Karpas-422 (cell line): ENCODE results near the gene NOP56. TPM values are rescaled to one million over a fixed set of nuclear protein-coding genes. Genes with fewer than 3 reads are reported as not detected.

Experiments used
- DNase-seq: peaks from one replicate; pipeline ENCODE4 v3.0.0-alpha.2; 2015
- H2AFZ ChIP-seq: fragments of 200-600 bp; sonication (generic); 2 replicates; pipeline ENCODE4 v1.6.1; 2014; ENCODE audit warnings: antibody characterized with exemption, low read length, mixed read lengths
- H3K27ac ChIP-seq: fragments of 200-600 bp; sonication (generic); 2 replicates; pipeline ENCODE4 v1.5.1; 2014; ENCODE audit warnings: mild to moderate bottlenecking, low read length, moderate library complexity
- H3K27me3 ChIP-seq: fragments of 200-600 bp; sonication (generic); 2 replicates; pipeline ENCODE4 v1.6.1; 2014; ENCODE audit warnings: low read length, mixed read lengths
- H3K36me3 ChIP-seq: fragments of 200-600 bp; sonication (generic); 2 replicates; pipeline ENCODE4 v1.6.1; 2014; ENCODE audit warnings: low read length, mixed read lengths; ENCODE audit not compliant: insufficient read depth
- H3K4me1 ChIP-seq: fragments of 200-600 bp; sonication (generic); 2 replicates; pipeline ENCODE4 v1.6.1; 2014; ENCODE audit warnings: mild to moderate bottlenecking, low read length, mixed read lengths
- H3K4me2 ChIP-seq: fragments of 200-600 bp; sonication (generic); 2 replicates; pipeline ENCODE4 v1.6.1; 2014; ENCODE audit warnings: low read length, low read depth, mild to moderate bottlenecking; ENCODE audit not compliant: poor library complexity, severe bottlenecking
- H3K4me3 ChIP-seq: fragments of 200-600 bp; sonication (generic); 2 replicates; pipeline ENCODE4 v1.5.1; 2014; ENCODE audit warnings: mild to moderate bottlenecking, antibody characterized with exemption, low read length, mixed read lengths
- H3K79me2 ChIP-seq: fragments of 200-600 bp; sonication (generic); 2 replicates; pipeline ENCODE4 v1.6.1; 2014; ENCODE audit warnings: mild to moderate bottlenecking, low read length, mixed read lengths
- H3K9ac ChIP-seq: fragments of 200-600 bp; sonication (generic); 2 replicates; pipeline ENCODE4 v1.6.0; 2014; ENCODE audit warnings: low read length
- H3K9me2 ChIP-seq: fragments of 200-600 bp; sonication (generic), shearing (Covaris generic); replicated peaks from 2 replicates; pipeline ENCODE4 v1.6.0; 2014; ENCODE audit warnings: mild to moderate bottlenecking, low read length, moderate library complexity; ENCODE audit not compliant: insufficient read depth
- H3K9me3 ChIP-seq: fragments of 300-700, 200-600 bp; sonication (generic); 2 replicates; pipeline ENCODE4 v1.6.1; 2014; ENCODE audit warnings: low read length, mixed read lengths
- H4K20me1 ChIP-seq: fragments of 200-600 bp; sonication (generic); 2 replicates; pipeline ENCODE4 v1.6.1; 2014; ENCODE audit warnings: mild to moderate bottlenecking, antibody characterized with exemption, low read length, low read depth; ENCODE audit not compliant: insufficient read depth
- total RNA-seq: library from RNA; depleted of rRNA; stranded (reverse); fragments of >200 nt; shearing (Covaris generic); gene quantifications from 2 replicates; pipeline ENCODE4 v1.2.3, GENCODE V29; 2014; ENCODE audit warnings: low replicate concordance

The NOP56 gene
- total RNA-seq, 1 experiment from 2014 or later = 192 TPM

GRCh38 chr20:2612073-2612472 lies 40.4 kb upstream of the NOP56 start:
- no peak overlapping the region for H3K4me2 ChIP-seq
- H3K9me2 ChIP-seq = no peaks in the 10 kb centered on the region
- H4K20me1 ChIP-seq = no peaks in the 10 kb centered on the region
- no peaks in the 10 kb centered on the region for H3K9me3 ChIP-seq
- peaks cover 2% of the 10 kb centered on the region for H3K4me1 ChIP-seq
- DNase-seq = no peak
- no peaks in the 10 kb centered on the region for H3K27me3 ChIP-seq
- H3K9ac ChIP-seq = no peak overlapping the region
- no peak overlapping the region for H2AFZ ChIP-seq
- H3K4me3 ChIP-seq = no peak overlapping the region
- no peak overlapping the region for H3K27ac ChIP-seq
- no peaks in the 10 kb centered on the region for H3K36me3 ChIP-seq
- no peaks in the 10 kb centered on the region for H3K79me2 ChIP-seq

- Histone ChIP-seq H3K4me3 (no peak overlapping the region), H3K9me2 (no peaks in the 10 kb centered on the region), H4K20me1 (no peaks in the 10 kb centered on the region), H3K4me2 (no peak overlapping the region), H3K9me3 (no peaks in the 10 kb centered on the region), H2AFZ (no peak overlapping the region), H3K79me2 (no peaks in the 10 kb centered on the region), H3K4me1 (peaks cover 23% of the 10 kb centered on the region), H3K27me3 (no peaks in the 10 kb centered on the region), H3K36me3 (no peaks in the 10 kb centered on the region), H3K9ac (no peak overlapping the region), H3K27ac (no peak overlapping the region)
- no peak for DNase-seq
Measured at GRCh38 chr20:2616634-2617033, 35.8 kb upstream of the NOP56 start.

GRCh38 chr20:2617099-2617714 lies 35.2 kb upstream of the NOP56 start:
- DNase-seq = no peak

GRCh38 chr20:2618815-2619214 lies 33.6 kb upstream of the NOP56 start:
- Histone ChIP-seq H2AFZ (peak overlapping the region; percentile 49; the same call in 1 of the 2 replicates), H3K36me3 (no peaks in the 10 kb centered on the region), H3K4me2 (no peak overlapping the region), H3K4me3 (no peak overlapping the region), H3K4me1 (peaks cover 23% of the 10 kb centered on the region), H3K9me3 (no peaks in the 10 kb centered on the region), H3K9ac (no peak overlapping the region), H3K27ac (no peak overlapping the region), H4K20me1 (no peaks in the 10 kb centered on the region), H3K79me2 (no peaks in the 10 kb centered on the region), H3K27me3 (no peaks in the 10 kb centered on the region), H3K9me2 (no peaks in the 10 kb centered on the region)
- DNase-seq = peak; percentile 60

More at GRCh38 chr20:2617099-2617714, 35.2 kb upstream of the NOP56 start:
- Histone ChIP-seq H3K4me1 (peaks cover 23% of the 10 kb centered on the region), H3K27ac (no peak overlapping the region), H3K9me2 (no peaks in the 10 kb centered on the region), H3K4me2 (no peak overlapping the region), H3K9me3 (no peaks in the 10 kb centered on the region), H2AFZ (no peak overlapping the region), H3K4me3 (no peak overlapping the region), H3K27me3 (no peaks in the 10 kb centered on the region), H3K36me3 (no peaks in the 10 kb centered on the region), H3K9ac (no peak overlapping the region), H4K20me1 (no peaks in the 10 kb centered on the region), H3K79me2 (no peaks in the 10 kb centered on the region)

GRCh38 chr20:2619337-2619736 lies 33.1 kb upstream of the NOP56 start:
- H3K9me2 ChIP-seq = no peaks in the 10 kb centered on the region
- no peaks in the 10 kb centered on the region for H3K79me2 ChIP-seq
- no peak overlapping the region for H3K9ac ChIP-seq
- H3K27me3 ChIP-seq = no peaks in the 10 kb centered on the region
- no peaks in the 10 kb centered on the region for H3K36me3 ChIP-seq
- H3K9me3 ChIP-seq = no peaks in the 10 kb centered on the region
- peaks cover 23% of the 10 kb centered on the region for H3K4me1 ChIP-seq
- H3K27ac ChIP-seq = no peak overlapping the region
- no peak overlapping the region for H3K4me3 ChIP-seq
- H2AFZ ChIP-seq = 0 out of 2 replicates have a peak overlapping the region, but pooled peaks have one; percentile 16
- no peak for DNase-seq
- H3K4me2 ChIP-seq = no peak overlapping the region
- H4K20me1 ChIP-seq = no peaks in the 10 kb centered on the region

- Histone ChIP-seq H3K9ac (no peak overlapping the region), H3K27ac (no peak overlapping the region), H3K36me3 (no peaks in the 10 kb centered on the region), H3K9me2 (no peaks in the 10 kb centered on the region), H3K4me2 (no peak overlapping the region), H3K4me3 (no peak overlapping the region), H3K4me1 (peaks cover 23% of the 10 kb centered on the region), H3K9me3 (no peaks in the 10 kb centered on the region), H3K79me2 (no peaks in the 10 kb centered on the region), H2AFZ (no peak overlapping the region), H3K27me3 (no peaks in the 10 kb centered on the region), H4K20me1 (no peaks in the 10 kb centered on the region)
- DNase-seq = no peak
Measured at GRCh38 chr20:2619961-2620595, 32.4 kb upstream of the NOP56 start.

- Histone ChIP-seq H2AFZ (no peak overlapping the region), H3K9me3 (no peaks in the 10 kb centered on the region), H3K4me1 (no peaks in the 10 kb centered on the region; the same call in 1 of the 2 replicates), H4K20me1 (no peaks in the 10 kb centered on the region), H3K4me2 (no peak overlapping the region), H3K9me2 (no peaks in the 10 kb centered on the region), H3K4me3 (no peak overlapping the region), H3K9ac (no peak overlapping the region), H3K27me3 (no peaks in the 10 kb centered on the region), H3K36me3 (no peaks in the 10 kb centered on the region), H3K27ac (no peak overlapping the region), H3K79me2 (no peaks in the 10 kb centered on the region)
- DNase-seq = no peak
Measured at GRCh38 chr20:2624190-2624589, 28.2 kb upstream of the NOP56 start.

GRCh38 chr20:2625062-2625461 lies 27.4 kb upstream of the NOP56 start:
- no peaks in the 10 kb centered on the region for H3K36me3 ChIP-seq
- H3K9ac ChIP-seq = no peak overlapping the region
- H4K20me1 ChIP-seq = no peaks in the 10 kb centered on the region
- H3K9me3 ChIP-seq = no peaks in the 10 kb centered on the region
- H3K27ac ChIP-seq = no peak overlapping the region
- H3K79me2 ChIP-seq = no peaks in the 10 kb centered on the region
- no peak overlapping the region for H3K4me2 ChIP-seq
- H3K4me3 ChIP-seq = no peak overlapping the region
- no peak for DNase-seq
- H2AFZ ChIP-seq = no peak overlapping the region
- no peaks in the 10 kb centered on the region for H3K27me3 ChIP-seq
- H3K9me2 ChIP-seq = no peaks in the 10 kb centered on the region
- H3K4me1 ChIP-seq = no peaks in the 10 kb centered on the region
